ENCODE measurements around the gene PTPN22.

Gene PTPN22

GRCh38 chr1:113783254-113784103 is 88.0 kb downstream of the PTPN22 start:
- TF ChIP-seq ZFX (IDR thresholded peaks at IDR 0.05; ENCODE audit: borderline replicate concordance): no peak
- no peak overlapping the region for H3K27ac ChIP-seq

- TF ChIP-seq CTCF (IDR thresholded peaks at IDR 0.05) (no peak), ZFX (IDR thresholded peaks at IDR 0.05; ENCODE audit: borderline replicate concordance) (no peak)
- no peak overlapping the region for H3K27ac ChIP-seq
Measured at GRCh38 chr1:113782406-113782805, 89.1 kb downstream of the PTPN22 start.

GRCh38 chr1:113780374-113781146 is 91.0 kb downstream of the PTPN22 start:
- no peak for TF ChIP-seq ZFX (IDR thresholded peaks at IDR 0.05; ENCODE audit: borderline replicate concordance)
- no peak for TF ChIP-seq CTCF (IDR thresholded peaks at IDR 0.05)
- H3K27ac ChIP-seq: no peak overlapping the region

- no peak for TF ChIP-seq CTCF (IDR thresholded peaks at IDR 0.05)
- TF ChIP-seq ZFX (IDR thresholded peaks at IDR 0.05; ENCODE audit: borderline replicate concordance): no peak
- no peak overlapping the region for H3K27ac ChIP-seq
Measured at GRCh38 chr1:113779542-113779941, 92.0 kb downstream of the PTPN22 start.

GRCh38 chr1:113777561-113777960 is 94.0 kb downstream of the PTPN22 start:
- TF ChIP-seq CTCF (IDR thresholded peaks at IDR 0.05) (no peak), ZFX (IDR thresholded peaks at IDR 0.05; ENCODE audit: borderline replicate concordance) (no peak)
- H3K27ac ChIP-seq: no peak overlapping the region

- H3K27ac ChIP-seq: no peak overlapping the region
- TF ChIP-seq CTCF (IDR thresholded peaks at IDR 0.05) (no peak), ZFX (IDR thresholded peaks at IDR 0.05; ENCODE audit: borderline replicate concordance) (no peak)
Measured at GRCh38 chr1:113770031-113770430, 101.5 kb downstream of the PTPN22 start.

GRCh38 chr1:113769601-113769970 is 101.9 kb downstream of the PTPN22 start:
- no peak overlapping the region for H3K27ac ChIP-seq
- TF ChIP-seq CTCF (IDR thresholded peaks at IDR 0.05): no peak
- TF ChIP-seq ZFX (IDR thresholded peaks at IDR 0.05; ENCODE audit: borderline replicate concordance): no peak

Measured in 22Rv1 (cell line).